Middle frontal gyrus (tissue), 1 donor: ENCODE data around the gene WDR90.
"Not testable (repeated sequence)": the region's sequence is repeated elsewhere in the genome, so short reads cannot be mapped to it uniquely, and the experiment has no call there.

Source experiments
- DNase-seq: peaks from one replicate; pipeline ENCODE4 v3.0.0-alpha.2; 2015; ENCODE audit warnings: low spot score; ENCODE audit errors: extremely low spot score

Gene WDR90

DNA sequence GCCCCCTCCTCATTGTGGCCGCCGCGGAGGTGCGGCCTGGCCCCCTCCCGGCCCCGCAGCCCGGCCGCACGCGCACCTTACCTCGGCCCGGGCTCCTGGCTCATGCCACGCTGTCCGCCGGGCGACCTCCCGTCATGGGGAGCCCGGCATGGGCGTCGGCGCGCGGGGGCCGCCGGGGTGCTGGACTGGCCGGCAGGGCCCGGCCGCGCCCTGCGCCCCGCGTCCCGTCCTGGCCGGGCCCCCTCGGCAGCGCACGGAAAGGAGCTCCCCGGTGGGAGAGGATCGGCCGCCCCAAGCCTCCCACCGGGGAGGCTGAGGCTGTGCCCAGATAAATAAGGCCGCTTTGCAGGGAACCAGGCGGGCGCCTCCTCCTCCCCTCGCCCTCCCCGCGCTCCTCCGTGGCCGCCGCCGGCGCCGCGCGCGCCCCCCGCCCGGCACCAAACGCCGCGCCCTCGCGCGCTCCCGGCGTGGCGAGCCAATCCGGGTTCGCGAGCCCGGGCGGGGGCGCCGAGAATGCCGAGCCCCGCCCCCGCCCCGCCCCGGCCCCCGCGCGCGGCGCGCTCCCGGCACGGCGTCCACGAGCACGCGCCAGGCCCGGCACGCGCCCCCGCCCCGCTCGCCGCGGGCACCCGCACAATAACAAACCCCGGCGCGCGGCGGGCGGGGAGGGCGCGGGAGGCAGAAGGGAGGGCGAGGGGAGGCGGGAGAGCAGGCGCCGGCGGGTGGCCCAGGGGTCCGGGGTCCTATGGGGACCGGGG is 56.4 kb downstream of the WDR90 start, which contains the start of gene FBXL16:
FBXL16 (minus strand) TSS at position 371 of the 758 bp plus-strand sequence. CDS start 8,396 bp downstream, outside the sequence.
- no peak for DNase-seq

DNA sequence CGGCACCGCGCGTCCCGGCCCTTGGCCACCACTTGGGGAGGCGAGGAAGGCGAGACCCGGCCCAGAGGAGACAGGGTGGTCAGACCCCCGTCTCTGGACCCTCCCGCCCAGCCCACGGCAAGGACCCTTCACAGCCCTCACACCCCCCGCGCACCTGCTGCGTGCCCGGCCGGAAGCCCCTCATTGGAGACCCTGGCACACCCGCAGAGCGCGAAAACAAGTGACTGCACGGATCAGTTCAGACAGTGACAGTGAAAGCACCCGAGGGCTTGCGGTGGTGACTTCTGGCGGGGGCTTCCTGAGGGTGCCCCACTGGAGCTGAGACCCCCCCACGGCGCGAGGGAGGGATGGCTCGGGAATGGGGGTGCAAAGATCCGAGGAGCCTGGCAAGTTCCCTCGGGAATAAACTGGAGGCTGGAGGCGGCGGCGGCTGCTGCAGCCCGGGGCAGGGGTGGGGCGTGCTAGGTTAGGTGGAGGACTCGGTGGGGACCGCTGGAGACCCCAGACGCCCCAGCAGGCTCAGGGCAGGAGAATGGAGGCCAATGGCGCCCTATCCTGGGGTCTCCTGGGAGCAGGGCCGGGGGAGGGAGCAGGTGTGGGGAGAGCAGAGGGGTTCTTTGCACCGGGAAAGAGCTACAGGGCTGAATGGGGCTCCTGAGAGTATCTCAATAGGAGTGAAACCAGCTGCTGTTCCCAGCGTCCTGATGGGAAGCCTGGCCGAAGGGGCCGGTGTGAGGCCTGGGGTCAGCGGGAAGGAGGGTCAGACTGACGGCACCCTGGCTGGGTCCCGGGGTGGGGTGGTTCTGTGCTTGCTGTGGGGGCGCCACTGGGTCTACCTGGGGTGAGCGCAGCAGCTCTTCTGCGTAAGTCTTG is 57.3 kb downstream of the WDR90 start:
- no peak for DNase-seq

DNA sequence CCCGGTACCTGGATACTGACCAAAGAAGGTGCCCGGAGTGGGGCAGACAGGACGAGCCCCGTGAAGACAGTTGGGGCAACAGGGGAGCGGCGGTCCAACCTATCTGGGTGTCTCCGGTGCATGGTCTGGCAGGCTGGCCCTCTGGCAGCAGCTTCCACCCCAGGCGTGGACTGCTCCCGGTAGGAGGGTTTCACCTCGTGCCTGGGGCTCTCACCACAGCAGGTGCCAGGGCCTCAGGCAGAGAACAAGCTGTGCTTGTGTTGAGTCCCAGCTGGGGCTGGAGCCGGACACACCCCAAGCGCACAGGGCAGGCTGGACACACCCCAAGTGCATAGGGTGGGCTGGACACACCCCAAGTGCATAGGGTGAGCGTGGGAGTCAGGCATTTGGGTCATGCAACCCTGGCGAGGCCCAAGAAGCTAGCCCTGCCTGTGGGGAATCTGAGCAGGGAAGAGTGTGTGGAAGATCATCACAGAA is 57.9 kb downstream of the WDR90 start:
- DNase-seq, result no peak

DNA sequence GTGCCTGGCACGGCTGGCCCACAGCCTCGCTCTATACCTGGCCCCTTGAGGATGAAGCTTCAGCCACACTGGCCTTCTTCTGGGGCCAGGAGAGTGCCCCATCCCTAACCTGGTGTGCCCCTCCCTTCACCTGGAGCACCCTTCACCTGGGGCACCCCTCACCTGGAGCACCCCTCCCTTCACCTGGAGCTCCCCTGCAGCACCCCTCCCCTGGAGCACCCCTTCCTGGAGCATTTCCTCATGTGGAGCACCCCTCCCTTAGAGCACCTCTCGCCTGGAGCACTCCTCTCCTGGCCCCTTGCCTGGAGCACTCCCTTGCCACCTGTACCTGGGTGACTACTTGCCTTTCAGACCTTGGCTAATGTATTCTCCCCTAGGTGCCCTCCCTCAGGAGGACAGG is 58.9 kb downstream of the WDR90 start:
- no peak for DNase-seq

DNA sequence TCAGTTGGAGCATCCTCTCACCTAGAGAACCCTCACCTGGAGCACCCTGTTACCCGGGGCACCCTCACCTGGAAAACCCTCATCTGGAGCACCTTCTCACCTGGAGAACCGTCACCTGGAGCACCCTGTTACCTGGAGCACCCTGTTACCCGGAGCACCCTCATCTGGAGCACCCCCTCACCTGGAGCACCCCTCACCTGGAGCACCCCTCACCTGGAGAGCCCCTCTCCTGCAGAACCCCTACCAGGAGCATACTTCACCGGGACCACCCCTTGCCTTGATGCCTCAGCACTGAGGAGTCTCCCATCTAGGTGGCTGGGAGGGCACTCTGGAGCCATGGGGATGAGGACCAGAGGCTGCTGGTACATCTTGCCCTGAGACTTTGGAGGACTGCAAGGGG is 59.8 kb downstream of the WDR90 start:
- DNase-seq, result no peak

DNA sequence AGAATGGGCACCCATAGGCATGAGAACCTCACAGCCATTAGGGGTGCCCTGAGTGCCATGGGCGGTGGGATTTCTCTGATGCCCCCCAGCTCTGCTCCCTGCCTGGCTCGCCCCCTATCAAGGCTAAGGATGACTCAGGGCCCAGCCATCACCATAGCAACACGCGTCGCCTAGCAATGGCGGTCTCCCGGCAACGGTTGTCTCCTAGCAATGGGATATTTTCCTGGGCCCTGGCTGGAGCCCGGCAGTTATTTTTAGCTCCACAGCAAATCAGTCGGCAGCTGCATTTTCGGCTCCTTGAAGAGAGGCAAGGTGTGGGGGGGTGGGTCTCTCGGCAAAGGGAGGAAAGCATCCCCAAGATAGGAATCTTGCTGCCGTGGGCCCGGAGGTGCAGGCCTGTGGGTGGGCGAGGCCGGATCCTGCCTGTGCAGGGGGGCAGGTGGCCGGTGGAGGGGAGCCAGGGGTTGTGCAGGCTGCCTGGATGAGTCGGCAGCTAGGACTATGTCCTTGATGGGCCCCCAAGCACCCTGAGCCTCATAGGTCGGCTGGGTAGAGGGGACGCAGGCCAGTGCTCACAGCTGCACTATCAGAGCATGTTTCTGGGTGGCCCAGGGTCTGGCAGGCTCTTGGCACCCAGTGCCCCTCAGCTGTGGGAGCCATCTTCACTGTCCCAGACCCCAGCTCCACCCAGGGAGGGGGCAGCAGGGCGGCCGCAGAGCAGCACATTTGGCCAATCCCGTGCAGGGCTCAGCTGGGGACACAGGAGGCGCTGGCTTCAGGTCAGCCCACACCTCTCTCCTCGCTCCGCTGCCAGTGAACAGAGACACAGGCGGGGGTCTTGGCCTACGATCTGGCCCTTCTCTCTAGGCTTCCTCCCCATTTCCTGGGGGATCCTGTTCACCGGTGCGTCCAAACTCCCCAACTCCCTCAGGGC is 60.7 kb downstream of the WDR90 start:
- peak; percentile 79 for DNase-seq

DNA sequence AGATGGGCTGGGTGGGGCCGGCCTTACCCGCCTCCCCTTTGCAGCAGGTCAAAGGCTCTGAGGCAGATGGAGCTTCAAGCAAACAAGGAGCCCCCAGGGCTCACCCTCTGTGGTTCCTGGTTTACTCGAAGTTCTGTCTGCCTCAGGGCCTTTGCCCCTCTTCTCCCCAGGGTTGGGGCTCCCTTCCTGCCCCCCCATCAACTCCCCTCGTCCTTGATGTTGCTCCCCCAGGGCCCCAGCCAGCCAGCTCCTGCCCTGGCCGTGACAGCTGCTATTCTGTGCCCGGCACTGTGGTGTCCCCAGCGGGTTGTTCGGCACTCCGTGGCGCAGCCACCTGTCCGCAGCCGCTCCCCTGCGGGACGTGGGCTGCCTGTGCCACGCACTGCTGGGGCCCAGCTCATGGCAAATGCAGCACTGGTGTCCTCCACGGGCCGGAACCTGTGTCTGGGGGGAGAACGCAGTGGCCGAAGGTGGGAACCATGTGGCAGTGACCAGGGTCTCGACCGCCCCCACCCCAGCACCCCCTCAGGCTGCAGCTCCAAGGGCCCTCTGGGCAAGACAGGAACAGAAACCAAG is 61.4 kb downstream of the WDR90 start:
- DNase-seq, result no peak

DNA sequence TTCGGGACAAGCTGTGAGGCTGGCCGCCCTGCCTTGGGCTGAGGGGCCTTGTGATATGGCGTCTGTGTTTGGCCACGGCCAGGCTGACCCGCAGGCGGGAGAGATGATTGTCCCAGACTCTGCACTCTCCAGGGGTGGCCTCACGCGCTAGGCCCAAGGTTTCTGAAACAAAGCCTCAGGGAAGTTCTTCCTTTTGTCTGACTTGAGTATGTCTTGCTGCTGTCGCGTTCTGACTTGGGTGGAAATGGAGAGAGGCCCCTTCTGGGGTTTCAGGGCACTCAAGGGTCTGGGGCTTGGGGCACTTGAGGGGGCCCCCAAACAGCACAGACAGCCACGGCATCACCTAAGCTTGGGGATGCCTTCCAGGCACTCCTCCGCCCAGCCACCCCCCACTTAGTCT is 61.9 kb downstream of the WDR90 start:
- no peak for DNase-seq

DNA sequence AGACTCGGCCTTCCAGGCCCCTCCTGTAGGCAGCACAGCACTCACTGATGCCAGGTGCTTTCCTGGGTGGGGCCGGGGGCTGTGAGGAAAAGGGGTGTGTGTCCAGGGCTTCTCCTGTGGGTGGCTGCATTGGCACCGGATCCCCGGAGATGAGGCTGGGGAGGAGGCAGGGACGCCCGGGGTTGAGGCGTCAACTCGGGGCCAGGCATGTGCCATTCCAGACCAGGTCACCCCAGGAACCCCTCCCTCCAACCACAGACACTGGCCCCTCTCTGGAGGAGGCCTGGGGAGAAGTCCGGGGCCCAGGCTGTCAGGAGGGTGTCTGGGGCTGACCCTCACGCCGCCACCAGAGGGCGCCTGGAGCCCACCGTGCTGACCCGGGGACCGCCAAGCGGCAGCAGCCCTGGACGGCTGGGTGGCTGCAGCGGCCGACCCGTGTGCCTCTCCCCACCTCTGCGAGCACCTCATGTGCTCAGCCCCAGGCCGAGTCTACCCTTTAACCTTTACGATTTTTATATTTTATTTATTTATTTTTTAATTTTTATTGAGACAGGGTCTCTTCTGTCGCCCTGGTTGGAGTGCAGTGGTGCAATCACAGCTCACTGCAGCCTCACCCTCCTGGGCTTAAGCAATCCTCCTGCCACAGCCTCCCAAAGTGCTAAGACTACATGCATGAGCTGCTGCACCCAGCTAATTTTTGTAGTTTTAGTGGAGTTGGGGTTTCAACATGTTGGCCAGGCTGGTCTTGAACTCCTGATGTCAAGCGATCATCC is 62.6 kb downstream of the WDR90 start:
- DNase-seq, result no peak

DNA sequence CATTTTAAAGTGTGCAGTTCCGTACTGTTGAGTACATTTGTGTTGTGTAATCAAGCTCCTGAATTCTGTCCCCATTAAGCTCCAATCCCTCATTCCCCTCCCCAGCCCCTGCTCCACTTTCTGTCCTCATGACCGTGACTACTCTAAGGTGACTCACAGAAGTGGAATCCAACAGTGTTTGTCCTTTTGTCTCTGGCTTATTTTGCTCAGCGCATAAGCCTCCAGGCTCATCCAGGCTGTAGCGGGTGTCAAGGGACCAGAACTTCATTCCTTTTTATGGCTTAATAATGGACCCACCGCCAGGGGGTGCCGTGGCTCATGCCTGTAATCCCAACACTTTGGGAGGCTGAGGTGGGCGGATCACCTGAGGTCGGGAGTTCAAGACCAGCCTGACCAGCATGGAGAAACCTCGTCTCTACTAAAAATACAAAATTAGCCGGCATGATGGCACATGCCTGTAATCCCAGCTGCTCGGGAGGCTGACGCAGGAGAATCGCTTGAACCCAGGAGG is 63.6 kb downstream of the WDR90 start:
- not testable (repeated sequence) for DNase-seq

DNA sequence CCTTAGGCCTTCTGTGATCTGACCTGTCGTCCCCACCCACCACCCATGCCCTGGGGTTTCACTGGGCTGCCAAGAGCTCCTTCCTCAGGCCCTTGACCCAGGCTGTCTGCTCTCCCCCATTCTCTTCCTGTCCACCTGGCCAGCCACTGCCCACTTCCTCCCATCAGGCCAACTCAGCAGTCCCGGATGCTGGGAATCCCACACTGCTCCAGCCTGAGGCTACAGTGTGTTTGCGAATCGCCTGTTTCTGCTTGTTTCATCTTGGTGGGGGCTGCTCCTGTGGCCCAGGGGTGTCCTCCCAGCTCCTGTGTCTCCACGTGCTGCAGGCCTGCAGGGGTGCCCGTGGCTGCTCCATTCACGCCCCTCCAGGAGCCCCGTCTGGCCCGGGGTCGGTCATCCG is 64.9 kb downstream of the WDR90 start:
- DNase-seq, result no peak

DNA sequence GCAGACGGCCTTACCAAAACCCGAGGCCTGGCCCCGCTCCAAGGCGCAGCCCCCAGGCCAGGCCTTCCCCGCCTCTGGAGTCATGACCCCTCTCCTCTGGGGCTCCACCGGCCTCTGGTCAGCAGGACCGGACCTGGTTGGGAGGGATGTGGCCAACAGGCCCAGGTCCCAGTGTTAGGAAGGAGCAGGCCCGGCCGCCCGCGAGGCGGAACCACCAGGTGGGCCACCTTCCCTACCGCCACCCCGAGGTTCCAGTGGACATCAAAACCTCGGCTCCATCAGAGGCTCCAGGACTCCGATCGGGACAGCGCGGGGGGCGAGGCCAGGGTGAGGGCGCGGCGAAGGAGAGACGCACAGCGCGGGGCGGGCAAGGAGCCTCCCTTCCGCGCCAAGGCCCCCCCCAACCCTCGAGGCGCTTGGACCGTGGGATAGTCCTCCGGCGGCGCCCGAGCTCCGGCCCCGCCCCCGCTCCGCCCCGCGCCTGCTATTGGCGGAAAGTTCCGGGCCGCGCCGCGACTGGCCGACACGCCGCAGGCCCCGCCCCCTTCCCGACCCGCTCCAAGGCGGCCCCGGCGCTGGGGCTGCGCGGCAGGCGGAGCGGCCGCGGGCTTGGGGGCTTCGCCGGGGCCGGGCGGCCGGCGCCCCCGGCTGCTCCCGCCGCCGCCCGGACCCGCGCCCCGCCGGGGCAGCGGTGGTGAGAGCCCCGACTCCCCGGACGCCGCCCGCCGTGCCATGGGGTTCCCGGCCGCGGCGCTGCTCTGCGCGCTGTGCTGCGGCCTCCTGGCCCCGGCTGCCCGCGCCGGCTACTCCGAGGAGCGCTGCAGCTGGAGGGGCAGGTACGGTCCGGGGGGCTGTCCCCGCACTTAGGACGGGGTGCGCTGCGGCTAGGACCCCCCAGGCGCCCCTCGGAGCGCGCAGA is 65.7 kb downstream of the WDR90 start, which contains the start of gene METRN:
METRN (plus strand) TSS at position 561 of the 919 bp plus-strand sequence; CDS start at position 733, 172 bp downstream.
- DNase-seq, result peak; percentile 80

DNA sequence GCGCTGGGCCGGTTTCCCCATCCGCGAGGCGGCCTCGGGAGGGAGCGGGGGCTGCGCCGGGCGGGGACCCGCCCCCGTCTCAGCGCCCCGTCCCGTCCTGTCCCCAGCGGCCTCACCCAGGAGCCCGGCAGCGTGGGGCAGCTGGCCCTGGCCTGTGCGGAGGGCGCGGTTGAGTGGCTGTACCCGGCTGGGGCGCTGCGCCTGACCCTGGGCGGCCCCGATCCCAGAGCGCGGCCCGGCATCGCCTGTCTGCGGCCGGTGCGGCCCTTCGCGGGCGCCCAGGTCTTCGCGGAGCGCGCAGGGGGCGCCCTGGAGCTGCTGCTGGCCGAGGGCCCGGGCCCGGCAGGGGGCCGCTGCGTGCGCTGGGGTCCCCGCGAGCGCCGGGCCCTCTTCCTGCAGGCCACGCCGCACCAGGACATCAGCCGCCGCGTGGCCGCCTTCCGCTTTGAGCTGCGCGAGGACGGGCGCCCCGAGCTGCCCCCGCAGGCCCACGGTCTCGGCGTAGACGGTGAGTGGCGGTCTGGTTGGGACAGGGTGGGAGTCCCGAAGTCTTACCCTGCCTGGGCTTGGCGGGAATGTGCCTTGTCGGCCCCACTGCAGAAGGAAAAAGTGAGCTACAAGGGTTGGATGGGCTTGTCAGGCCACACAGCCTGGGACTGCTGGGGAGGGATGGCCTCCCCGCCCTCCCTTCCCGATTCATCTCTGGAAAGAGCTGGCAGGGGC is 66.5 kb downstream of the WDR90 start:
- no peak for DNase-seq

DNA sequence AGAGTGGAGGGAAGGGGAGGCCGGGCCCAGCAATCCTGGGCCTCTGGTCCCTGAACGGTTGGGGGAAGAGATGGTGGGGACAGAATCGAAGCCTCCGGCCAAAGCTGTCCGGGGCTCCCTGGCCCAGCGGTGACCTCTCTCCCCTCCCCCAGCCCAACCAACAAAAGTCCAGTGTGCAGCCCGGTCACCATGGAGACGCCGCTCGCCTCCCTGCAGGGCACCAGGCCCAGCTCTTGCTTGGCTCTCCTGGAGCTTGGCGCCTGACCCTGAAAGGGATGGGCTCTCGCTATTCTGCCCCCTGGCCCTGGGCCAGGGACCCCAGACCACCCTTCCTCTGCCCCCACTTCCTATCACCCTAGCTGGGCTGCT is 67.0 kb downstream of the WDR90 start:
- peak; percentile 66 for DNase-seq

DNA sequence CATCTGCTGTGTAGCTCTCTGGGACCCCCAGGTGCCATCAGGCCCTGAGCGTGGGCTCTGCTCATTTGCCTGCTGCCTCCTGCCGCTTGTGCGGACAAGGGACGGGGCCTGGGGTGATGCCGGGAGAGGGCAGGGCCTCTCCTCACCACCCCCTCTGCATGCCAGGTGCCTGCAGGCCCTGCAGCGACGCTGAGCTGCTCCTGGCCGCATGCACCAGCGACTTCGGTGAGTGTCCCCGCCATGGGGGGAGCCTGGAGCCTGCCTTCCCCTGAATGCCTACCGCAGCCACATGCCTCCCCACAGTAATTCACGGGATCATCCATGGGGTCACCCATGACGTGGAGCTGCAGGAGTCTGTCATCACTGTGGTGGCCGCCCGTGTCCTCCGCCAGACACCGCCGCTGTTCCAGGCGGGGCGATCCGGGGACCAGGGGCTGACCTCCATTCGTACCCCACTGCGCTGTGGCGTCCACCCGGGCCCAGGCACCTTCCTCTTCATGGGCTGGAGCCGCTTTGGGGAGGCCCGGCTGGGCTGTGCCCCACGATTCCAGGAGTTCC is 67.7 kb downstream of the WDR90 start:
- DNase-seq, result no peak
